Inflammatory macrophage (primary cell): Measurements from ENCODE around the gene SFTPB.

ENCODE experiments used
- DNase-seq, 2 donors: peaks; one replicate each; pipeline ENCODE4 v3.0.0-alpha.2; 2020 to 2022

SFTPB gene

GRCh38 chr2:85611217-85611704 lies 56.7 kb downstream of the SFTPB start:
- no peak for DNase-seq
